HG02852 (cell line): ENCODE data around the gene CDK5.

Experiments
- ATAC-seq: cut with Tn5 transposase; IDR thresholded peaks from one replicate; pipeline ENCODE4 v1.9.1; 2021; ENCODE audit warnings: mild to moderate bottlenecking, moderate library complexity; ENCODE audit not compliant: unreplicated experiment

The CDK5 gene

DNA sequence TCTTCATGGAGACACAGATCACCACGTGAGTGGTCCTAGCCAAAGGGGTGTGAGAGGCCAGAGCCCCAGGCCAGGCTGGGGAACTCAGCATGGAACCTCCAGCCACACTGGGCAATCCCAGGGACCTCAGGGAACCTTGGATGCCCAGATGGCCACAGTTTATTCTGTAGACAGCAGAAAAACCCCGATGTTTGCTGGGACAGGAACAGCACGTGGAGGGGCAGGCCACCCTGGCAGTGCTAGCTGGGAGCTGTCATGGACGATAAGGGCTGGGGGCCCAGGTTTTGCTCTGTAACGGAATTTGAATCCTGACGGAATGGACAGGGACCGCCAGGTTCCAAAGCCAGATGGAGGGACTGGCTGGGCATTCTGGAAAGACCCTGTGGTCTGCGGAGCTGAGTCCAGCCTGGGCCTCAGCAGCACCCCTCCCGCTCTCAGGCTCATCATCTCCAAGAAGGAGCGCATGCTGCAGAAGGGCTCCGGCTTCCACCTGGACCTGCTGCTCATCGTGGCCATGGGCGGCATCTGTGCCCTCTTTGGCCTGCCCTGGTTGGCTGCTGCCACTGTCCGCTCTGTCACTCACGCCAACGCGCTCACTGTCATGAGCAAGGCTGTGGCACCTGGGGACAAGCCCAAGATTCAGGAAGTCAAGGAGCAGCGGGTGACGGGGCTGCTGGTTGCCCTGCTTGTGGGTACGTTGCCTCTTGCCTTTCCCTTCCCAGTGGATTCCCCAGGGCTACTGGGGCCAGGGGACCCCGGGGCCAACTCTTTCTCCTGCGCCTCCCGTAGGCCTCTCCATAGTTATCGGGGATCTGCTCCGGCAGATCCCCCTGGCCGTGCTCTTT, 17.3 kb upstream of the CDK5 start:
- no peak for ATAC-seq

DNA sequence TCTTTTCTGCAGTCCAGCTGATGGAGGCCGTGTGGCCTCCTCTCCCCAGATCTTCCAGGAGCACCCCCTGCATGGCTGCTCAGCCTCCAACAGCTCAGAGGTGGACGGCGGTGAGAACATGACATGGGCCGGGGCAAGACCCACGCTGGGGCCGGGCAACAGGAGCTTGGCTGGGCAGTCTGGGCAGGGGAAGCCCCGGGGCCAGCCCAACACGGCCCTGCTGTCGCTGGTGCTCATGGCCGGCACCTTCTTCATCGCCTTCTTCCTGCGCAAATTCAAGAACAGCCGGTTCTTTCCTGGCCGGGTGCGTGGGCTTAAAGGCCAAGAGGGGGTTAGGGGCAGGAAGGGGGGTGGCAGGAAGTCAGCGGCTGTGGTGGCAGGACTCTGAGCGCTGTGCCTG, 16.3 kb upstream of the CDK5 start:
- no peak for ATAC-seq

DNA sequence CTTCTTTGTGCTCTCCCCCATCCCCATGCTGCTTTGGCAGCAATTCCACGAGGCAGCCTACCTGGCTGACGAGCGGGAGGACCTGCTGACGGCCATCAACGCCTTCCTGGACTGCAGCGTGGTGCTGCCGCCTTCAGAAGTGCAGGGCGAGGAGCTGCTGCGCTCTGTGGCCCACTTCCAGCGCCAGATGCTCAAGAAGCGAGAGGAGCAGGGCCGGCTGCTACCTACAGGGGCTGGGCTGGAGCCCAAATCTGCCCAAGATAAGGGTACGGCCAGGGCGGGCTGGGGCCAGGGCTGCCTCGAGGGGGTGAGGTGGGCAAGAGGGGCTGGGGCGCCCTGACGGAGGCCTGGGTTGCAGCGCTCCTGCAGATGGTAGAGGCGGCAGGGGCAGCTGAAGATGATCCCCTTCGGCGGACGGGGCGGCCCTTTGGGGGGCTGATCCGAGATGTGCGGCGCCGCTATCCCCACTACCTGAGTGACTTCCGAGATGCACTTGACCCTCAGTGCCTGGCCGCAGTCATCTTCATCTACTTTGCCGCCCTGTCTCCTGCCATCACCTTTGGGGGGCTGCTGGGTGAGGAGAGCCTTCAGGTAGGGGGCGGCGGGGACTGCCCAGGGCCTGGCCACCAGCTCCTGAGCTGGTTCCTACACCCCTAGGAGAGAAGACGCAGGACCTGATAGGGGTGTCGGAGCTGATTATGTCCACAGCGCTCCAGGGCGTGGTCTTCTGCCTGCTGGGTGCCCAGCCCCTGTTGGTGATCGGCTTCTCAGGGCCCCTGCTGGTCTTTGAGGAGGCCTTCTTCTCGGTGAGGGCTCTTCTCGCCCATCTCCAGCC, 13.6 kb upstream of the CDK5 start:
- no peak for ATAC-seq

DNA sequence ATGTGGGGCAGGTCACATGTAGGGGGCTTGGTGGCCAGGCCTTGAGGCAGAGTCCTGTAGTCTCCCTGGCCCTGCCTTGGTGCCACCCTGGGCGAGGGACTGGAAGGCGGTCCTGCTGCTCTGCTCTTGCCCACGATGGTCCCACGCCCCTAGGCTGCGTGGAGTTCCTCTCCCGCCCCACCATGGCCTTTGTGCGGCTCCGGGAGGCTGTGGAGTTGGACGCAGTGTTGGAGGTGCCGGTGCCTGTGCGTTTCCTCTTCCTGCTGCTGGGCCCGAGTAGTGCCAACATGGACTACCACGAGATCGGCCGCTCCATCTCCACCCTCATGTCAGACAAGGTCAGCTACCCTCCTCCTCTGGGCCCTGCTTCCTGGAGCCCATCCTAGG, 12.9 kb upstream of the CDK5 start:
- no peak for ATAC-seq

DNA sequence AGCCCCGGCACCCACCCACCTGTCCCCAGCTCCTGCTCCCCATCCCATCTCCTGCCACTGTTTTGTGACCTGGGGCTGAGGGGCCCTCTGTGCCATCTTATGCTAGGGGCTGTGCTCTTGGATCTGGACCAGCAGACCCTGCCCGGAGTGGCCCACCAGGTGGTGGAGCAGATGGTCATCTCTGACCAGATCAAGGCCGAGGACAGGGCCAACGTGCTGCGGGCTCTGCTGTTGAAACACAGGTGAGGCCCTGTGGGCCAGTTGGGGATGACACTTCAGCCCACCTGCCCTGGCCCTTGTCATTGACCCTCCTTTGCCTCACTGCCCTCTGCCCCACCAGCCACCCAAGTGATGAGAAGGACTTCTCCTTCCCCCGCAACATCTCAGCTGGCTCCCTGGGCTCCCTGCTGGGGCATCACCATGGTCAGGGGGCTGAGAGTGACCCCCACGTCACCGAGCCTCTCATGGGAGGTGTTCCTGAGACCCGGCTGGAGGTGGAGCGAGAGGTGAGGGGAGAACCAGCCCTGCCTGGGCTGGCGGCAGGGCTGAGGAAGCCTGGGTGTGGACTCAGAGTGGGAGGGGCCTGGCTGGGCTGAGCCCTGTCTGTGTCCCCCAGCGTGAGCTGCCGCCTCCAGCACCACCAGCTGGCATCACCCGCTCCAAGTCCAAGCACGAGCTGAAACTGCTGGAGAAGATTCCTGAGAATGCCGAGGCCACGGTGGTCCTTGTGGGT, 12.3 kb upstream of the CDK5 start:
- no peak for ATAC-seq

- ATAC-seq: no peak
Measured at GRCh38 chr7:151068069-151068773, 10.5 kb upstream of the CDK5 start.

GRCh38 chr7:151066273-151066974, 8.7 kb upstream of the CDK5 start:
- ATAC-seq: no peak

DNA sequence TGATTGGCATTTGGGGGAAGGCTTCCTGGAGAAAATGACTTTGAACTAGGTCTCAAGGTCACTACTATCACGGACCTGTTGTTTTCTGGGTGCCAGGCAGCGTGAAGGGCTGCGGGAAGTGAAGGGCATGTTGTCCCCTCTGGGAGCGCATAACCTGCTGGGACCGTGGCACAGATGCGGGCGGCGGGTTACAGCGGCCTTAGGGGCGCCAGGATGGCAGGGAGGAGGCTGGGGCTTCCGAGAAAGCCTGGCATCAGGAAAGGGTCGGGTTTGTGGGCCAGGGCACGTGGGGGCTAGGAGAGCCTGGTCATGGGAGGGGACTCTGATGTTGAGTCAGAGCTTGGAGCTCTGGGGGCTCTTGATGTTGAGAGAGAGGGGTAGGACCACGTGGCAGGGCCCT, 7.8 kb upstream of the CDK5 start:
- ATAC-seq: no peak

DNA sequence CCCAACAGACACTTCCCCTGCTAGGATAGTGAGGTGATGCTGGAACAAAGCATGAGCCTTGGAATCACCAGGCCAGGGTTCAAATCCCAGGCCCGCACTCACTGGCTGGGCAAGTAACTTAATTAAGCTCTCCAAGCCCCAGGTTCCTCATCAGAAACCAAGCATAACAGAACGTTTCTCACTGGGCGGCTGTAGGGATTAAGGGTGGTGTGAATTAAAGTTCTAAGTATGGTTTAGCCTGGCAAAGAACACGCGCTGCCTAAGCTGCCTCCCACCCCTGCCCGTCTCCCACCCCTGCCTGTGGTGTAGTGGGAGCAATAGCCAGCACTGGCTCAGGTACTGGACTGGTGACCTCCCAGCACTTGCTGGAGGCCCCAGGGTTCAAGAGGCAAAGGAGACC, 7.3 kb upstream of the CDK5 start:
- no peak for ATAC-seq

- ATAC-seq: no peak
Measured at GRCh38 chr7:151064454-151064853, 6.8 kb upstream of the CDK5 start.

DNA sequence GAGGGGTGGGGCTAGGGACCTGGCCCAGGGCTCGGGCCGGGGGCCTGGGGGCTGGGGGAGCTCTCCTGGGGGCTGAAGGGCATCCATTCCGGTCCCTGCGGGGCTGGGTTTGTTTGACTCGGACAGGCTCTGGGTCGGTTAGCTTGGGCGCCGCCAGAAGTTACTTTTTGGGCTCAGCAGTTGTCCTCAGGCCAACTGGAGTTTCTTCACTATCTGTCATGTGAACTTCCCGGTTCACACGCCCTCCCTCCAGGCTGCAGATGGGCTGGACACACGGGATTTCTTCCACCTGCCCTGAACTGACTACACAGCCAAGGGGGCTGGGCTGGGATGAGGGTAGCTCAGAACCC, 5.5 kb upstream of the CDK5 start:
- ATAC-seq: no peak

GRCh38 chr7:151062399-151063211, 4.9 kb upstream of the CDK5 start:
- no peak for ATAC-seq

- no peak for ATAC-seq
Measured at GRCh38 chr7:151062111-151062398, 4.4 kb upstream of the CDK5 start.

GRCh38 chr7:151061213-151062110, 3.8 kb upstream of the CDK5 start:
- ATAC-seq: no peak

- ATAC-seq: no peak
Measured at GRCh38 chr7:151060416-151061212, 2.9 kb upstream of the CDK5 start.

DNA sequence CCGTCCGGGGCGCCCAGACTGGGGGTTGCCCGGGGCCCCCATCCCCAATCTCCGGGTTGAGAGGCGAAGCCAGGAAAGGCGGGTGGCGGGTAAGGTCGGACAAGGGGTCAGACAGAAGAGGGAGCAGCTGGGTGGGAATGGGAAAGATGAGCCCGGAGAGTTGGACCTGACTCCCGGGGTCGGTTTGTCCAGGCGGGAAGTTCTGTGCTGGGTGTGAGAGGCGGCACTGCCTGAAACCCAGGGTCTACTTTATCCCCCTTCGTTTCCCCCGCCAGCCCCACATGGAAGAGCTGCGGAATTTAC, 2.4 kb upstream of the CDK5 start:
- ATAC-seq: no peak

- peak; percentile 31 for ATAC-seq
Measured at GRCh38 chr7:151059367-151060112, 1.8 kb upstream of the CDK5 start, which contains the start of gene SLC4A2. Gene SLC4A2, plus strand, starts transcription at chr7:151059589. Its CDS starts 2,399 bp downstream, at chr7:151061988.
